CD4-positive, alpha-beta T cell treated with Interleukin-6 at 100 ng/mL for 8 hours (primary cell): Measurements from ENCODE around the gene CRYGA.

ENCODE experiments used
- DNase-seq: peaks from one replicate; pipeline ENCODE4 v3.0.0-alpha.2; 2020; ENCODE audit warnings: mixed read lengths, low spot score

Gene CRYGA

GRCh38 chr2:208163489-208163888, at the start of gene CRYGA:
CRYGA (minus strand) TSS chr2:208163589; CDS start chr2:208163556, 33 bp downstream.
- DNase-seq: no peak

- no peak for DNase-seq
These were observed 47.5 kb upstream of the CRYGA start for GRCh38 chr2:208210688-208211451.

- no peak for DNase-seq
These were observed 45.1 kb upstream of the CRYGA start for GRCh38 chr2:208208335-208209085.

- no peak for DNase-seq
These were observed 44.4 kb upstream of the CRYGA start for GRCh38 chr2:208207769-208208168.

GRCh38 chr2:208204166-208204565, 40.8 kb upstream of the CRYGA start:
- no peak for DNase-seq

- no peak for DNase-seq
These were observed 32.1 kb upstream of the CRYGA start for GRCh38 chr2:208195531-208195930.

GRCh38 chr2:208192611-208193236, 29.3 kb upstream of the CRYGA start:
- no peak for DNase-seq

- DNase-seq: no peak
These were observed 26.6 kb upstream of the CRYGA start, which contains the start of gene C2orf80 for GRCh38 chr2:208189810-208190503. C2orf80 (minus strand) TSS chr2:208190030; CDS start chr2:208186986, 3,044 bp downstream.

- DNase-seq: no peak
These were observed 25.9 kb upstream of the CRYGA start for GRCh38 chr2:208189069-208189809.

GRCh38 chr2:208186893-208187292, 23.5 kb upstream of the CRYGA start:
- no peak for DNase-seq

GRCh38 chr2:208186465-208186864, 23.1 kb upstream of the CRYGA start:
- DNase-seq: no peak

GRCh38 chr2:208183972-208184705, 20.8 kb upstream of the CRYGA start:
- no peak for DNase-seq

- no peak for DNase-seq
These were observed 20.1 kb upstream of the CRYGA start for GRCh38 chr2:208183526-208183925.

- no peak for DNase-seq
These were observed 19.4 kb upstream of the CRYGA start for GRCh38 chr2:208182835-208183234.

- DNase-seq: no peak
These were observed 15.7 kb upstream of the CRYGA start for GRCh38 chr2:208179028-208179609.

- DNase-seq: no peak
These were observed 12.4 kb upstream of the CRYGA start for GRCh38 chr2:208175840-208176153.

GRCh38 chr2:208175069-208175839, 11.9 kb upstream of the CRYGA start:
- peak; percentile 57 for DNase-seq

GRCh38 chr2:208174144-208174543, 10.8 kb upstream of the CRYGA start:
- no peak for DNase-seq

- DNase-seq: no peak
These were observed 8.7 kb upstream of the CRYGA start for GRCh38 chr2:208172125-208172524.
